ENCODE measurements around the gene CATSPERD. TPM values are rescaled to one million over a fixed set of nuclear protein-coding genes. Genes with fewer than 3 reads are reported as not detected.
"Not testable (repeated sequence)": the region's sequence is repeated elsewhere in the genome, so short reads cannot be mapped to it uniquely, and the experiment has no call there.

CATSPERD gene
- total RNA-seq, 3 donors from 2014 or later = not detected

DNA sequence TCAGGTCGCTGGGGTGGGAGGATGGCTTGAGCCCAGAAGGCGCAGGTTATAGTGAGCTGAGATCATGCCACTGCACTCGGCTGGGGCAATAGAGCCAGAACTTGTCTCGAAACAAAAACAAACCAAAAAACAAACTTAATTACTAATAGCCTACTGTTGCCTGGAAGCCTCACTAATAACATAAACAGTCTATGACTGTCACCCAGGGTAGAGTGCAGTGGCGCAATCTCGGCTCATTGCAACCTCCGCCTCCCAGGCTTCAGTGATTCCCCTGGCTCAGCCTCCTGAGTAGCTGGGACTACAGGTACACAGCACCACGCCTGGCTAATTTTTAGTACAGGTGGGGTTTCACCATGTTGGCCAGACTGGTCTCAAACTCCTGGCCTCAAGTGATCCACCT is 18.0 kb downstream of the CATSPERD start:
- Histone ChIP-seq H3K4me3 (no peak overlapping the region), H3K4me1 (ENCODE audit: low read depth) (no peaks in the 10 kb centered on the region), H3K36me3 (ENCODE audit: low read depth) (no peaks in the 10 kb centered on the region), H3K9me3 (no peaks in the 10 kb centered on the region)
- intact Hi-C loops (cut with DNase I, micrococcal nuclease) = no loop called here
- ATAC-seq = no peak
- TF ChIP-seq, protein P1, sequence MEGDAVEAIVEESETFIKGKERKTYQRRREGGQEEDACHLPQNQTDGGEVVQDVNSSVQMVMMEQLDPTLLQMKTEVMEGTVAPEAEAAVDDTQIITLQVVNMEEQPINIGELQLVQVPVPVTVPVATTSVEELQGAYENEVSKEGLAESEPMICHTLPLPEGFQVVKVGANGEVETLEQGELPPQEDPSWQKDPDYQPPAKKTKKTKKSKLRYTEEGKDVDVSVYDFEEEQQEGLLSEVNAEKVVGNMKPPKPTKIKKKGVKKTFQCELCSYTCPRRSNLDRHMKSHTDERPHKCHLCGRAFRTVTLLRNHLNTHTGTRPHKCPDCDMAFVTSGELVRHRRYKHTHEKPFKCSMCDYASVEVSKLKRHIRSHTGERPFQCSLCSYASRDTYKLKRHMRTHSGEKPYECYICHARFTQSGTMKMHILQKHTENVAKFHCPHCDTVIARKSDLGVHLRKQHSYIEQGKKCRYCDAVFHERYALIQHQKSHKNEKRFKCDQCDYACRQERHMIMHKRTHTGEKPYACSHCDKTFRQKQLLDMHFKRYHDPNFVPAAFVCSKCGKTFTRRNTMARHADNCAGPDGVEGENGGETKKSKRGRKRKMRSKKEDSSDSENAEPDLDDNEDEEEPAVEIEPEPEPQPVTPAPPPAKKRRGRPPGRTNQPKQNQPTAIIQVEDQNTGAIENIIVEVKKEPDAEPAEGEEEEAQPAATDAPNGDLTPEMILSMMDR (IDR thresholded peaks at IDR 0.05) = no peak
- DNase-seq = no peak

DNA sequence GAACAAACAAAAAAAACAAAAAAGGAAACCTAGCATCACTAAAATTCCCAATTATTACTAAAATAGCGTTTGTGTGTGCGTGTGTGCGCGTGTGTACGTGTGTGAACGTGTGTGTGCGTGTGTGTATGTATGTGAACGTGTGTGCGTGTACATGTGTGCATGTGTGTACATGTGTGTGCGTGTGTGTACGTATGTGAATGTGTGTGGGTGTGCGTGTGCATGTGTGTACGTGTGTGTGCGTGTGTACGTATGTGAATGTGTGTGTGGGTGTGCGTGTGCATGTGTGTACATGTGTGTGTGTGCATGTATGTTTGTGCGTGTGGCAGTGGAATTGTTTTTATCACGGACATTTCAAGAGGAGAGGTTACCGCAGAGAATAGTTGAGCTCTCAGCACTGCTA is 21.6 kb downstream of the CATSPERD start:
- no peak overlapping the region for H3K4me3 ChIP-seq
- no peak for DNase-seq
- TF ChIP-seq, protein P1 (IDR thresholded peaks at IDR 0.05) = no peak
- ATAC-seq = no peak
- no peaks in the 10 kb centered on the region for H3K9me3 ChIP-seq
- no peaks in the 10 kb centered on the region for H3K36me3 ChIP-seq (ENCODE audit: low read depth)
- H3K4me1 ChIP-seq (ENCODE audit: low read depth) = no peaks in the 10 kb centered on the region
- intact Hi-C loops (cut with DNase I, micrococcal nuclease) = no loop called here

DNA sequence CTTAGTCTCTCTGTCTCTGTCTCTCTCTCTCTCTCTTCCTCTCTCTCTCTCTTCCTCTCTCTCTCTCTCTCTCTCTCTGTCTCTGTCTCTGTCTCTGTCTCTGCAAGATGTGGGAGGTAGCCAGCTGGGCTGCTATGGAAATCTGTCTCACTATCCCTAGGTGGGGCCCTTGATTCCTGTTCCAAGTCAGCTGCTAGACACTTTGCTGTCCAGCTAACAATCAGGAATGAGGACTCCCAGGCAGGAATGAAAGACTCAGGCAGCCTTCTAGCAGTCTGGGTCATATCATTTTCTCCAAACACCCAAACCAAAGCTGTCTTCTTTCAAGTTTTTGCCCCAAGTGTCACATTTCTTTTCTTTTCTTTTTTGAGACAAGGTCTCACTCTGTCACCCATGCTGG is 23.2 kb downstream of the CATSPERD start:
- ATAC-seq (no peak), DNase-seq (no peak)
- H3K4me3 ChIP-seq = no peak overlapping the region
- TF ChIP-seq, protein P1 (IDR thresholded peaks at IDR 0.05) = no peak
- H3K9me3 ChIP-seq = no peaks in the 10 kb centered on the region
- intact Hi-C loops (cut with DNase I, micrococcal nuclease) = no loop called here
- H3K4me1 ChIP-seq (ENCODE audit: low read depth) = no peaks in the 10 kb centered on the region
- no peaks in the 10 kb centered on the region for H3K36me3 ChIP-seq (ENCODE audit: low read depth)

DNA sequence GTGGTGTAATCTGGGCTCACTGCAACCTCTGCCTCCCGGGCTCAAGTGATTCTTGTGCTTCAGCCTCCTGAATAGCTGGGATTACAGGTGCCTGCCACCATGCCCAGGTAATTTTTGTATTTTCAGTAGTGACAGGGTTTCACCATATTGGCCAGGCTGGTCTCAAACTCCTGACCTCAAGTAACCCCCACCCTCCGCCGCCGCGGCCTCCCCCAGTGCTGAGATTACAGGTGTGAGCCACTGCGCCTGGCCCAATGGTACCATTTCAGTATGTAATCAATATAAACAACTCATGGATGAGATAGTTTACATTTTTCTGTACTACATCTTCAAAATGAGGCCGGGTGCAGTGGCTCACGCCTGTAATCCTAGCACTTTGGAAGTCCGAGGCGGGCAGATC is 24.6 kb downstream of the CATSPERD start:
- H3K9me3 ChIP-seq; intact Hi-C loops (cut with DNase I, micrococcal nuclease): not testable (repeated sequence)

DNA sequence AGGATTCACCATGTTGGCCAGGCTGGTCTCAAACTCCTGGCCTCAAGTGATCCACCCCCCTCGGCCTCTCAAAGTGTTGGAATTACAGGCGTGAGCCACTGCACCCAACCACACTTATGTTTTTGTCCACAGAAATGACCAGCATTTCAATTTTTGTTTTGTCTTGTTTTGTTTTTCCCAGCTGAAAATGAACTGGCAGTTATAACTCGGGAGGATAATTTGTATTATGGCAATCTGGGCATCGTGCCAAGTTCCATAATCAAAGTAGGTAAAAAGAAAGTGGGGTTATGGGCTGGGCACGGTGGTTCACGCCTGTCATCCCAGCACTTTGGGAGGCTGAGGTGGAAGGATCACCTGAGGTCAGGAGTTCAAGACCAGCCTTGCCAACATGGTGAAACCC is 28.5 kb downstream of the CATSPERD start:
- H3K9me3 ChIP-seq; H3K4me3 ChIP-seq; H3K4me1 ChIP-seq (ENCODE audit: low read depth); H3K36me3 ChIP-seq (ENCODE audit: low read depth); ATAC-seq; intact Hi-C loops (cut with DNase I, micrococcal nuclease): not testable (repeated sequence)
- peak in 1 of 3 donors; percentile 24 for DNase-seq

More for the DNA sequence above, 24.6 kb downstream of the CATSPERD start:
- not testable (repeated sequence) for ATAC-seq; H3K4me3 ChIP-seq; H3K4me1 ChIP-seq (ENCODE audit: low read depth); DNase-seq; H3K36me3 ChIP-seq (ENCODE audit: low read depth)

DNA sequence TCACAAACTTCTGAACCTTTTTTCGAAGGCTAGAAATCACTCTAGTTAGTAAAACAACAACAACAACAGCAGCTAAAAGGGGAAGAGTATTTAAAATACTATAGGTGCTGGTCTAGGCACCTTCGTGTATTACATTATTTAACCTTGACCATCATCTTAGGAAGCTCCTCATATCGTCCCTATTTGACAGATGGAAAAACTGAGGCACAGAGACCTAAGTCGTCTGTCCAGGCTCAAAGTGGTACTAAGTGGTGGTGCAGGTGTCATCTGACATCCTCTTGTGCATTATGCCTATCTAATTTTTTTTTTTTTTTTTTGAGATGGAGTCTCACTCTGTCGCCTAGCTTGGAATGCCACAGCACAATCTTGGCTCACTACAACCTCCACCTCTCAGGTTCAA is 29.1 kb downstream of the CATSPERD start:
- Histone ChIP-seq H3K36me3 (ENCODE audit: low read depth) (no peaks in the 10 kb centered on the region), H3K4me3 (no peak overlapping the region), H3K4me1 (ENCODE audit: low read depth) (no peaks in the 10 kb centered on the region), H3K9me3 (no peaks in the 10 kb centered on the region)
- intact Hi-C loops (cut with DNase I, micrococcal nuclease) = no loop called here
- DNase-seq (no peak), ATAC-seq (no peak)
- TF ChIP-seq, protein P1 (IDR thresholded peaks at IDR 0.05) = no peak

DNA sequence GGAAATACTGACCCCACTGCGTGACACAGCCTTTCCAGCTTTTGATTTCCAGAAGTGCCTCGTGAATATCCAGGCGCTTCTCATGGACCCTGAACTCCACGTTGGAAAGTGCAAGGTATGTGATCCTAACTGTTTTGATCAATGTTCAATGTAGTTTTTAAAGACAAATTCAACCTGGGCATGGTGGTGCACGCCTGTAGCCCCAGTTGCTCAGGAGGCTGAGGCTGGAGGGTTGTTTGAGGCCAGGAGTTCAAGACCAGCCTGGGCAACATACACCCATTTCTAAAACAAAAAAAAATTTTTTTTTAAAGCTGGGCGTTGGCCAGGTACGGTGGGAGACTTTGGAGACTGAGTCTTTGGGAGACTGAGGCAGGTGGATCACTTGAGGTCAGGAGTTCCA is 31.3 kb downstream of the CATSPERD start:
- no peaks in the 10 kb centered on the region for H3K36me3 ChIP-seq (ENCODE audit: low read depth)
- H3K9me3 ChIP-seq = no peaks in the 10 kb centered on the region
- intact Hi-C loops (cut with DNase I, micrococcal nuclease) = no loop called here
- H3K4me3 ChIP-seq = no peak overlapping the region
- H3K4me1 ChIP-seq (ENCODE audit: low read depth) = no peaks in the 10 kb centered on the region
- DNase-seq = no peak
- TF ChIP-seq, protein P1 (IDR thresholded peaks at IDR 0.05) = no peak
- no peak for ATAC-seq
